Activated CD4-positive, alpha-beta T cell treated with anti-CD3 and anti-CD28 coated beads, Interleukin-10, Interleukin-2, amounts not matched to agents 100 ng/mL and 50 ng/mL, durations not matched to agents 16 hours and 8 hours (primary cell): ENCODE data around the gene RABL6.
"Not testable (repeated sequence)": the region's sequence is repeated elsewhere in the genome, so short reads cannot be mapped to it uniquely, and the experiment has no call there.

Experiments used
- DNase-seq: peaks from one replicate; pipeline ENCODE4 v3.0.0-alpha.2; 2020

The RABL6 gene

GRCh38 chr9:136860933-136861873 lies 53.5 kb downstream of the RABL6 start:
- DNase-seq: no peak

- no peak for DNase-seq
Measured at GRCh38 chr9:136861874-136862457, 54.2 kb downstream of the RABL6 start.

GRCh38 chr9:136862849-136863622 lies 55.3 kb downstream of the RABL6 start:
- DNase-seq: no peak

GRCh38 chr9:136863623-136864273 lies 56.0 kb downstream of the RABL6 start:
- DNase-seq: no peak

GRCh38 chr9:136865041-136865767 lies 57.5 kb downstream of the RABL6 start:
- no peak for DNase-seq

- no peak for DNase-seq
Measured at GRCh38 chr9:136865768-136866103, 58.0 kb downstream of the RABL6 start.

GRCh38 chr9:136866898-136867421 lies 59.2 kb downstream of the RABL6 start:
- DNase-seq: not testable (repeated sequence)

- no peak for DNase-seq
Measured at GRCh38 chr9:136867480-136867879, 59.7 kb downstream of the RABL6 start.

- DNase-seq: no peak
Measured at GRCh38 chr9:136867917-136868316, 60.2 kb downstream of the RABL6 start.

- DNase-seq: no peak
Measured at GRCh38 chr9:136868644-136869043, 60.9 kb downstream of the RABL6 start.

- not testable (repeated sequence) for DNase-seq
Measured at GRCh38 chr9:136869611-136870010, 61.9 kb downstream of the RABL6 start.

GRCh38 chr9:136875155-136875554 lies 67.4 kb downstream of the RABL6 start:
- no peak for DNase-seq

- DNase-seq: no peak
Measured at GRCh38 chr9:136876476-136876875, 68.7 kb downstream of the RABL6 start.

GRCh38 chr9:136880651-136881050 lies 72.9 kb downstream of the RABL6 start:
- no peak for DNase-seq

- peak; percentile 91 for DNase-seq
Measured at GRCh38 chr9:136881691-136882108, 74.0 kb downstream of the RABL6 start.

GRCh38 chr9:136882109-136882946 lies 74.6 kb downstream of the RABL6 start:
- DNase-seq: peak; percentile 96

GRCh38 chr9:136882947-136883283 lies 75.2 kb downstream of the RABL6 start:
- DNase-seq: not testable (repeated sequence)

- DNase-seq: not testable (repeated sequence)
Measured at GRCh38 chr9:136883670-136884069, 75.9 kb downstream of the RABL6 start.

GRCh38 chr9:136885950-136886578 lies 78.3 kb downstream of the RABL6 start, which contains the start of gene TRAF2:
Gene TRAF2 (plus strand): TSS chr9:136886516. CDS start chr9:136898741, 12,225 bp downstream.
- peak; percentile 99 for DNase-seq
